ENCODE measurements around the gene NRXN2. TPM values are rescaled to one million over a fixed set of nuclear protein-coding genes. Genes with fewer than 3 reads are reported as not detected.

NRXN2 gene
- total and polyA plus RNA-seq, 4 donors, result 0.17 to 2.8 (median 1.4) TPM

- no peaks in the 10 kb centered on the region for H3K27me3 ChIP-seq (ENCODE audit: control insufficient read depth in 4 of 4, insufficient read depth in 4 of 4, low read length in 3 of 4)
- H3K27ac ChIP-seq (ENCODE audit: low read depth in 1 of 2, low read length in 2 of 2), result peak overlapping the region; percentile 66 to 87
- H3K4me3 ChIP-seq (ENCODE audit: low read depth in 1 of 3, low read length in 3 of 3), result no peak overlapping the region
- no peak overlapping the region for H3K9ac ChIP-seq (ENCODE audit: low read depth in 1 of 2, low read length in 2 of 2)
- H3K36me3 ChIP-seq (ENCODE audit: control insufficient read depth in 4 of 4, insufficient read depth in 3 of 4, low read depth in 1 of 4, low read length in 3 of 4), result no peaks in the 10 kb centered on the region
- no peak for DNase-seq (ENCODE audit: low spot score)
- TF ChIP-seq REST (IDR thresholded peaks at IDR 0.05), result no peak
- TF ChIP-seq EGR1 (IDR thresholded peaks at IDR 0.05; ENCODE audit: low read depth in 2 of 2), result no peak
- no peak for TF ChIP-seq CTCF (IDR thresholded peaks at IDR 0.05; ENCODE audit: low read depth, low read length, missing input control)
- TF ChIP-seq RXRA (IDR thresholded peaks at IDR 0.05), result no peak
- no peak for TF ChIP-seq HNF4G (IDR thresholded peaks at IDR 0.05)
- WGBS, result 79% methylated on average over 10 of the region's 10 CpGs
- peaks cover 15 to 30% (median 24%) of the 10 kb centered on the region in 4 donors for H3K4me1 ChIP-seq (ENCODE audit: control insufficient read depth in 4 of 4, insufficient read depth in 4 of 4, low read length in 3 of 4)
- no peaks in the 10 kb centered on the region for H3K9me3 ChIP-seq (ENCODE audit: control insufficient read depth in 4 of 4, low read length in 3 of 4)
Measured at GRCh38 chr11:64746486-64746885, 23.5 kb upstream of the NRXN2 start.

- H3K4me3 ChIP-seq (ENCODE audit: low read depth in 1 of 3, low read length in 3 of 3), result peak overlapping the region in 2 of 3 donors; percentile 20 to 64
- peaks cover 15 to 30% (median 24%) of the 10 kb centered on the region in 4 donors for H3K4me1 ChIP-seq (ENCODE audit: control insufficient read depth in 4 of 4, insufficient read depth in 4 of 4, low read length in 3 of 4)
- 4% methylated on average over 52 of the region's 52 CpGs for WGBS
- peak overlapping the region; percentile 87 to 88 for H3K27ac ChIP-seq (ENCODE audit: low read depth in 1 of 2, low read length in 2 of 2)
- H3K36me3 ChIP-seq (ENCODE audit: control insufficient read depth in 4 of 4, insufficient read depth in 3 of 4, low read depth in 1 of 4, low read length in 3 of 4), result no peaks in the 10 kb centered on the region
- H3K9me3 ChIP-seq (ENCODE audit: control insufficient read depth in 4 of 4, low read length in 3 of 4), result no peaks in the 10 kb centered on the region
- peak overlapping the region; percentile 51 to 64 for H3K9ac ChIP-seq (ENCODE audit: low read depth in 1 of 2, low read length in 2 of 2)
- TF ChIP-seq HNF4G (IDR thresholded peaks at IDR 0.05), result no peak
- no peak for TF ChIP-seq TAF1 (conservative IDR thresholded peaks at IDR 0.05)
- TF ChIP-seq MAX (IDR thresholded peaks at IDR 0.05), result no peak
- no peak for TF ChIP-seq SP1 (IDR thresholded peaks at IDR 0.05)
- TF ChIP-seq ATF3 (IDR thresholded peaks at IDR 0.05), result no peak
- TF ChIP-seq EGR1 (IDR thresholded peaks at IDR 0.05; ENCODE audit: low read depth in 2 of 2), result no peak
- no peak for TF ChIP-seq REST (IDR thresholded peaks at IDR 0.05)
- no peak for TF ChIP-seq JUND (IDR thresholded peaks at IDR 0.05)
- no peak for TF ChIP-seq YY1 (IDR thresholded peaks at IDR 0.05)
- TF ChIP-seq RXRA (IDR thresholded peaks at IDR 0.05), result no peak
- TF ChIP-seq GABPA (IDR thresholded peaks at IDR 0.05 in 1 of 2, conservative IDR thresholded peaks at IDR 0.05 in 1 of 2), result no peak
- no peak for TF ChIP-seq NR2F2 (IDR thresholded peaks at IDR 0.05)
- TF ChIP-seq ZBTB33 (IDR thresholded peaks at IDR 0.05), result no peak
- peak; percentile 52 for DNase-seq (ENCODE audit: low spot score)
- H3K27me3 ChIP-seq (ENCODE audit: control insufficient read depth in 4 of 4, insufficient read depth in 4 of 4, low read length in 3 of 4), result no peaks in the 10 kb centered on the region
Measured at GRCh38 chr11:64745521-64746328, 22.7 kb upstream of the NRXN2 start.

All from liver (tissue), 9 donors.